ENCODE measurements around the gene BDKRB2.

- no peak for TF ChIP-seq TAF1 (IDR thresholded peaks at IDR 0.05; ENCODE audit: low read depth, low read length)
- no peak for TF ChIP-seq POLR2AphosphoS5 (IDR thresholded peaks at IDR 0.05; ENCODE audit: low read depth, low read length)
- no peak for TF ChIP-seq POLR2A (IDR thresholded peaks at IDR 0.05; ENCODE audit: low read depth, low read length)
- no peak for TF ChIP-seq SPI1 (IDR thresholded peaks at IDR 0.05; ENCODE audit: low read depth, low read length)
- no peak for TF ChIP-seq PAX5 (IDR thresholded peaks at IDR 0.05; ENCODE audit: insufficient read depth, low read length, severe bottlenecking)
- no peak for TF ChIP-seq POU2F2 (IDR thresholded peaks at IDR 0.05; ENCODE audit: low read depth, low read length)
Measured at GRCh38 chr14:96249029-96249428, 44.4 kb downstream of the BDKRB2 start.
